ENCODE measurements around the gene SLAMF1.

Gene SLAMF1

DNA sequence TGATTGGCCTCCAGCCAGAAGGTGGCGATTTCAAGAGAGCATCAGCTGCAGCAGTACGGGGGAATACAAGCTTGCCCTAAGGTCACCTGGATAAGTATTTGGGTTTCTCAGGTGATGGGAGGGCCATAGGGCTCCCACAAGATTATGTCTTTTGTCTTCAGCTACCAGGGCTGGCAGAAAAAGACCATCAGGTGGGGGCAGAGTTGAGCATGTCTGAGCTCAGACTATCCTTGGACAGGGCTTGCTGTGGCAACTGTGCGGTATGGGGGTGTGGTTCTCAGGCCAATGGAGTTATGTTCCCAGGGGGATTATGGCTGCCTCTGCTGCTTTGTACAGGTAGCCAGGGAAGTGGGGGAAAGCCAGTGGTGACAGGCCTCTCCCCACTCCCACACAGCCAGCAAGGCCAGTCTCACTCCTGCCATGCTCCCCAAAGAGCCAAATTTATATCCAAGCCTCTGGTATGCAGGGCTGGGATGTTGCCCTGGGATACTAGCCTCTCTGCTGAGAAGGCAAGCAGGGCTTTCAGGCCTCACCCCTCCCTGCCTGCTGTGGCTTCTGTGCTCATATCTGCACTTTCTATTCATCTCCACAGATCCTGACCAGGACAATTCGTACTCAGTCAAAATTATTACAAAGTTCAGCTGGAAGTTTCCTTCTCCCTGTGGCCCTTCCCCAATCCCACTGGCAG is 40.9 kb downstream of the SLAMF1 start:
- Histone ChIP-seq H3K9me3 (ENCODE audit: severe bottlenecking) (peaks cover 3% of the 10 kb centered on the region), H3K27me3 (ENCODE audit: insufficient read depth, low read depth, severe bottlenecking) (peaks cover 70% of the 10 kb centered on the region), H3K4me3 (ENCODE audit: low read depth, low read length) (no peak overlapping the region), H3K36me3 (no peaks in the 10 kb centered on the region), H3K27ac (no peak overlapping the region)
- TF ChIP-seq, protein P1, sequence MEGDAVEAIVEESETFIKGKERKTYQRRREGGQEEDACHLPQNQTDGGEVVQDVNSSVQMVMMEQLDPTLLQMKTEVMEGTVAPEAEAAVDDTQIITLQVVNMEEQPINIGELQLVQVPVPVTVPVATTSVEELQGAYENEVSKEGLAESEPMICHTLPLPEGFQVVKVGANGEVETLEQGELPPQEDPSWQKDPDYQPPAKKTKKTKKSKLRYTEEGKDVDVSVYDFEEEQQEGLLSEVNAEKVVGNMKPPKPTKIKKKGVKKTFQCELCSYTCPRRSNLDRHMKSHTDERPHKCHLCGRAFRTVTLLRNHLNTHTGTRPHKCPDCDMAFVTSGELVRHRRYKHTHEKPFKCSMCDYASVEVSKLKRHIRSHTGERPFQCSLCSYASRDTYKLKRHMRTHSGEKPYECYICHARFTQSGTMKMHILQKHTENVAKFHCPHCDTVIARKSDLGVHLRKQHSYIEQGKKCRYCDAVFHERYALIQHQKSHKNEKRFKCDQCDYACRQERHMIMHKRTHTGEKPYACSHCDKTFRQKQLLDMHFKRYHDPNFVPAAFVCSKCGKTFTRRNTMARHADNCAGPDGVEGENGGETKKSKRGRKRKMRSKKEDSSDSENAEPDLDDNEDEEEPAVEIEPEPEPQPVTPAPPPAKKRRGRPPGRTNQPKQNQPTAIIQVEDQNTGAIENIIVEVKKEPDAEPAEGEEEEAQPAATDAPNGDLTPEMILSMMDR (IDR thresholded peaks at IDR 0.05; ENCODE audit: low read depth, low read length), result no peak
- no peak for DNase-seq

DNA sequence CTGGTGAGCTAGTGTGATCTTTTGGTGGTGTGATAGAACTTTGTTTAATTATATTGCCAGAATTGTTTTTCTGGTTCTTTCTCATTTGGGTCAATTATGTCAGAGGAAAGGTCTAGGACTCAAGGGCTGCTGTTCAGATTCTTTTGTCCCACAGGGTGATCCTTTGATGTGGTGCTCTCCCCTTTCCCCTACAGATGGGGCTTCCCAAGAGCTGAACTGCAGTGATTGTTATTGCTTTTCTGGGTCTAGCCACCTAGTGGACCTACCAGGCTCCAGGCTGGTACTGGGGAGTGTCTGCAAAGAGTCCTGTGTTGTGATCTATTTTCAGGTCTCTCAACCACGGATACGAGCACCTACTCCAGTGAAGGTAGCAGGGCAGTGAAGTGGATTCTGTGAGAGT is 41.6 kb downstream of the SLAMF1 start:
- H3K27me3 ChIP-seq (ENCODE audit: insufficient read depth, low read depth, severe bottlenecking), result peaks cover 63% of the 10 kb centered on the region
- TF ChIP-seq, protein P1 (IDR thresholded peaks at IDR 0.05; ENCODE audit: low read depth, low read length), result no peak

DNA sequence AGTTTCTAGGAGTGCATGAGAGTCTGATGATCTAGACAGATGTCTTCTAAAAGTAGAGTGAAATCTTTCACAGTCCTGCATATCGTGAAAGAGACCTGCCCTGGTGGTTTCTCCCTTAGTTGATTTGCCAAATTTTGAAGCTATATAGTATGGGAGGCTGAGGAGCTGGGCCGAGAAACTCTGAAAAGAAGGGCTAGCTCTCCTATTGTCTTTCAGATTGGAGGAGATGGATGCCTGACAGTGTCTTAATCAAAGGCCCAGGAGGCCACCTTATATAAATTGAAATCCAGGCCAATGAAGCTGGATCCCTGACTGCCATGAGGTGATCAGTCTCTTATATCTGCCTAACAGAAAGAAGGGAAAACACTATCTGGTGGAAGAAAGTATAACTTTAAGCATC is 49.1 kb downstream of the SLAMF1 start:
- H3K27ac ChIP-seq, result no peak overlapping the region
- no peaks in the 10 kb centered on the region for H3K36me3 ChIP-seq
- peaks cover 29% of the 10 kb centered on the region for H3K27me3 ChIP-seq (ENCODE audit: insufficient read depth, low read depth, severe bottlenecking)
- H3K9me3 ChIP-seq (ENCODE audit: severe bottlenecking), result peaks cover 8% of the 10 kb centered on the region
- no peak overlapping the region for H3K4me3 ChIP-seq (ENCODE audit: low read depth, low read length)
- TF ChIP-seq, protein P1 (IDR thresholded peaks at IDR 0.05; ENCODE audit: low read depth, low read length), result no peak
- DNase-seq, result no peak

More for the DNA sequence above, 41.6 kb downstream of the SLAMF1 start:
- no peak overlapping the region for H3K27ac ChIP-seq
- no peak overlapping the region for H3K4me3 ChIP-seq (ENCODE audit: low read depth, low read length)
- H3K36me3 ChIP-seq, result no peaks in the 10 kb centered on the region
- H3K9me3 ChIP-seq (ENCODE audit: severe bottlenecking), result peaks cover 6% of the 10 kb centered on the region
- no peak for DNase-seq

DNA sequence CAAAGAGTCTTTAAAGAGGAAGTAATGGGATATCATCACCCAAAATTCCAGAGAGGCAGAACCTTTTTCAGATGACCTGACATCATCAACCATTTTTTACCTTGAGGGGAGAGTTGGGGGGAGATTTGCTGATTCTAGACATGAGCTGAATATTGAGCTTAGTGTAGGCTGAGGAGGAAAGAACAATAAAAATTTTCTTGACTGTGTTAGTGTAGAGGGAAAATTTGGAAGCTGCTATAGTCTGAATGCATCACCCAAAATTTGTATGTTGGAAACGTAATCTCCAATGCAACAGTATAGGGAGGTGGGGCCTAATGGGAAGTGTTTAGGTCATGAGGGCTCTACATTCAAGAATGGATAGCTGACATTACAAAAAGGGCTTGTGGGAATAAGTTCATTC is 49.8 kb downstream of the SLAMF1 start:
- Histone ChIP-seq H3K4me3 (ENCODE audit: low read depth, low read length) (no peak overlapping the region), H3K27ac (no peak overlapping the region), H3K9me3 (ENCODE audit: severe bottlenecking) (peaks cover 9% of the 10 kb centered on the region), H3K36me3 (no peaks in the 10 kb centered on the region), H3K27me3 (ENCODE audit: insufficient read depth, low read depth, severe bottlenecking) (peaks cover 34% of the 10 kb centered on the region)
- TF ChIP-seq, protein P1 (IDR thresholded peaks at IDR 0.05; ENCODE audit: low read depth, low read length), result no peak
- DNase-seq, result no peak

DNA sequence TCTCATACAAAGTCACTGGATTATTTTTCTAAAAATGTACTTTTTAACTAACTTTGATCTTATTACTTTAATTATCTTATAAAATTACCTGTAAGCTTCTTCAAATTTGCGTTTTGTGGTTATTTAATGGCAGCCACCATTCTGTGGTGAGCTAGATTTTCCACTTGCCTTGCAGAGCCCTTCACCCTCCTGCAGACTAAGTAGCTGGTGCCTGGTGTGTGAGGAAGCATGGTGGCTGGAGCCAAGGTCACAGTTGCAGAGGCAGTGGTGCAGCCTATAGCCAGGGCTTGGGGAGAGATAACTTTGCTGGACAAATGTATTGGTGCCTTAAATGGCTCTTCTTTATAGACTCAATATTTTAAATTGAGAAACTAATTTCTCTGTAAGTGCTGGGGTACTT is 56.4 kb downstream of the SLAMF1 start:
- Histone ChIP-seq H3K36me3 (no peaks in the 10 kb centered on the region), H3K27ac (no peak overlapping the region), H3K27me3 (ENCODE audit: insufficient read depth, low read depth, severe bottlenecking) (peaks cover 78% of the 10 kb centered on the region), H3K9me3 (ENCODE audit: severe bottlenecking) (peaks cover 3% of the 10 kb centered on the region), H3K4me3 (ENCODE audit: low read depth, low read length) (no peak overlapping the region)
- TF ChIP-seq, protein P1 (IDR thresholded peaks at IDR 0.05; ENCODE audit: low read depth, low read length), result no peak
- no peak for DNase-seq

DNA sequence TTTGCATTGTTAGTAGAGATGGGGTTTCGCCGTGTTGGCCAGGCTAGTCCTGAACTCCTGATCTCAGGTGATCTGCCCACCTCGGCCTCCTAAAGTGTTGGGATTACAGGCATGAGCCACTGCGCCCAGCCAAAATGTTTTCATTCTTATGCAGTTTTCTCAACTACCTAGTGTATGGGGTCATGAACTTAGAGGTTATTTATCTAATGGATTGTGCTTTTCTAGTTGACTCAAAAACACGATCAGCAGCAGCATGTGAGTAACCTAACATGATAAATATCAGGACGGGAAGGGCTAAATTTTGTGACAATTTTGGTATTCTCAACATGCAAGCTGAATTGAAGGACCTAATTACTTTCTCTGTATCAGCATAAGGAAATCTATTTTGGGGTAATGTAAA is 58.4 kb downstream of the SLAMF1 start:
- no peak overlapping the region for H3K4me3 ChIP-seq (ENCODE audit: low read depth, low read length)
- TF ChIP-seq, protein P1 (IDR thresholded peaks at IDR 0.05; ENCODE audit: low read depth, low read length), result no peak
- H3K27ac ChIP-seq, result no peak overlapping the region
- no peaks in the 10 kb centered on the region for H3K36me3 ChIP-seq
- H3K27me3 ChIP-seq (ENCODE audit: insufficient read depth, low read depth, severe bottlenecking), result peaks cover 86% of the 10 kb centered on the region
- peaks cover 3% of the 10 kb centered on the region for H3K9me3 ChIP-seq (ENCODE audit: severe bottlenecking)
- DNase-seq, result no peak
